Liver (tissue), 9 donors: ENCODE results near the gene PRR13. TPM values are rescaled to one million over a fixed set of nuclear protein-coding genes. Genes with fewer than 3 reads are reported as not detected.
"Not testable (repeated sequence)": the region's sequence is repeated elsewhere in the genome, so short reads cannot be mapped to it uniquely, and the experiment has no call there.

Experiments used
- DNase-seq: peaks from one replicate; pipeline ENCODE4 v3.0.0-alpha.2; 2017; ENCODE audit warnings: low spot score
- H3K27ac ChIP-seq, 2 donors: one replicate each; pipeline ENCODE4 v1.7.0; 2013; ENCODE audit warnings: inconsistent platforms in 2 of 2, low read length in 2 of 2, control low read depth in 1 of 2, low read depth in 1 of 2, mild to moderate bottlenecking in 1 of 2
- H3K27me3 ChIP-seq, 4 donors: one replicate each; pipeline versions ENCODE4 v1.6.1 to v1.7.0; 2013; ENCODE audit warnings: low read length in 3 of 4, inconsistent platforms in 1 of 4, mild to moderate bottlenecking in 1 of 4, moderate library complexity in 1 of 4; ENCODE audit not compliant: control insufficient read depth in 4 of 4, insufficient read depth in 4 of 4
- H3K36me3 ChIP-seq, 4 donors: one replicate each; pipeline versions ENCODE4 v1.6.1 to v1.7.0; 2013; ENCODE audit warnings: low read length in 3 of 4, mild to moderate bottlenecking in 3 of 4, low read depth in 1 of 4, moderate library complexity in 1 of 4; ENCODE audit not compliant: control insufficient read depth in 4 of 4, insufficient read depth in 3 of 4
- H3K4me1 ChIP-seq, 4 donors: one replicate each; pipeline versions ENCODE4 v1.6.1 to v1.7.0; 2013; ENCODE audit warnings: low read length in 3 of 4, mild to moderate bottlenecking in 3 of 4, moderate library complexity in 1 of 4; ENCODE audit not compliant: control insufficient read depth in 4 of 4, insufficient read depth in 4 of 4
- H3K4me3 ChIP-seq, 3 donors: one replicate each; pipeline versions ENCODE4 v1.6.1 to v1.7.0; 2013; ENCODE audit warnings: low read length in 3 of 3, control low read depth in 1 of 3, low read depth in 1 of 3, mild to moderate bottlenecking in 1 of 3
- H3K9ac ChIP-seq, 2 donors: one replicate each; pipeline ENCODE4 v1.7.0; 2013; ENCODE audit warnings: low read length in 2 of 2, mild to moderate bottlenecking in 2 of 2, moderate library complexity in 2 of 2, control low read depth in 1 of 2, low read depth in 1 of 2
- H3K9me3 ChIP-seq, 4 donors: one replicate each; pipeline versions ENCODE4 v1.6.1 to v1.7.0; 2013; ENCODE audit warnings: low read length in 3 of 4; ENCODE audit not compliant: control insufficient read depth in 4 of 4
- EGR1 ChIP-seq, 2 donors: IDR thresholded peaks; 2 replicates each; pipeline ENCODE4 v1.6.1; 2016 to 2018; ENCODE audit warnings: antibody characterized with exemption in 2 of 2, low read depth in 2 of 2
- FOXA1 ChIP-seq: IDR thresholded peaks from 2 replicates; pipeline ENCODE4 v1.6.1; 2016; ENCODE audit warnings: antibody characterized with exemption
- FOXA2 ChIP-seq: IDR thresholded peaks from 2 replicates; pipeline ENCODE4 v1.6.1; 2016; ENCODE audit warnings: antibody characterized with exemption
- GABPA ChIP-seq, 2 donors: IDR thresholded peaks in 1 of 2; conservative IDR thresholded peaks in 1 of 2; 2 replicates each; pipeline ENCODE4 v1.6.1; 2016; ENCODE audit warnings: antibody characterized with exemption in 2 of 2, mild to moderate bottlenecking in 1 of 2, moderate library complexity in 1 of 2
- HNF4A ChIP-seq, 2 donors: conservative IDR thresholded peaks; 2 replicates each; pipeline ENCODE4 v1.6.1; 2016; ENCODE audit warnings: antibody characterized with exemption in 2 of 2, mild to moderate bottlenecking in 2 of 2
- JUND ChIP-seq, 2 donors: IDR thresholded peaks; 2 replicates each; pipeline ENCODE4 v1.6.1; 2016; ENCODE audit warnings: antibody characterized with exemption in 2 of 2
- NR2F2 ChIP-seq: IDR thresholded peaks from 2 replicates; pipeline ENCODE4 v1.6.1; 2016; ENCODE audit warnings: antibody characterized with exemption
- RAD21 ChIP-seq, 2 donors: IDR thresholded peaks; 2 replicates each; pipeline ENCODE4 v1.6.1; 2016; ENCODE audit warnings: antibody characterized with exemption in 2 of 2, mild to moderate bottlenecking in 2 of 2
- RXRA ChIP-seq, 2 donors: IDR thresholded peaks; 2 replicates each; pipeline ENCODE4 v1.6.1; 2017 to 2018; ENCODE audit warnings: antibody characterized with exemption in 2 of 2, mild to moderate bottlenecking in 1 of 2
- SP1 ChIP-seq: IDR thresholded peaks from 2 replicates; pipeline ENCODE4 v1.6.1; 2018; ENCODE audit warnings: antibody characterized with exemption, mild to moderate bottlenecking
- TAF1 ChIP-seq: conservative IDR thresholded peaks from 2 replicates; pipeline ENCODE4 v1.6.1; 2016; ENCODE audit warnings: antibody characterized with exemption, mild to moderate bottlenecking
- YY1 ChIP-seq: IDR thresholded peaks from 2 replicates; pipeline ENCODE4 v1.6.1; 2016; ENCODE audit warnings: antibody characterized with exemption, mild to moderate bottlenecking
- WGBS: extraction: QIAGEN DNeasy Blood & Tissue Kit; methylation state at CpG from one replicate; pipeline ENCODE4 v1.1.7; 2013; 5-methylcytosine and 5-hydroxymethylcytosine counted together
- polyA plus RNA-seq, 2 donors: library from polyadenylated mRNA; stranded (reverse) in 1 of 2; unstranded in 1 of 2; fragments of 200-250 nt in 1 of 2; fragments of >200 nt in 1 of 2; fragmentation: Nextera tagmentation in 1 of 2; extraction: Ambion mirVana in 1 of 2; gene quantifications; one replicate each; pipeline versions ENCODE4 v1.2.1 to v1.2.3, GENCODE V29; 2013 to 2015
- total RNA-seq, 2 donors: library from RNA; depleted of rRNA; stranded (reverse); fragments of >200 nt; gene quantifications; one replicate each; pipeline ENCODE4 v1.2.3, GENCODE V29; 2014
- TF ChIP-seq, protein P1 (sequence below): IDR thresholded peaks from 2 replicates; pipeline ENCODE4 v1.6.1; 2016; ENCODE audit warnings: antibody characterized with exemption
- TF ChIP-seq, protein P2 (sequence below): fragments of 150-350 bp; IDR thresholded peaks from 2 replicates; pipeline ENCODE4 v1.5.1; 2017; ENCODE audit warnings: improper control_type of control experiment, low read depth, low read length; ENCODE audit not compliant: missing input control
- TF ChIP-seq, protein P3 (sequence below): IDR thresholded peaks from 2 replicates; pipeline ENCODE4 v1.6.1; 2016; ENCODE audit warnings: antibody characterized with exemption, mild to moderate bottlenecking
- TF ChIP-seq, protein P4 (sequence below): IDR thresholded peaks from 2 replicates; pipeline ENCODE4 v1.6.1; 2016; ENCODE audit warnings: antibody characterized with exemption
- donor health status: healthy.
- donor health status: healthy.
- donor health status: healthy.
- donor health status: healthy.
- donor health status: healthy.

Gene PRR13
- total and polyA plus RNA-seq, 4 donors: 18.2 to 107 (median 61.3) TPM

DNA sequence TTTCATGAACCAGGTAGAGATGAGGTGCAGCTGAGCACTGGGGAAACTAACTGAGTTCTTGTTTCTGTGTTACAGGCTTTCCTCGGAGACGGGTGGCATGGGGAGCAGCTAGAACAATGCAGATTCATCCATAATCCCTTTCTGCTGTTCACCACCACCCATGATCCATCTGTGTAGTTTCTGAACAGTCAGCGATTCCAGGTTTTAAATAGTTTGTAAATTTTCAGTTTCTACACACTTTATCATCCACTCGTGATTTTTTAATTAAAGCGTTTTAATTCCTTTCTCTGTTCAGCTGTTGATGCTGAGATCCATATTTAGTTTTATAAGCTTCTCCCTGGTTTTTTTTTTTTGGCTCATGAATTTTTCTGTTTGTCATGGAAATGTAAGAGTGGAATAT, 37.8 kb downstream of the PRR13 start:
- no peak for DNase-seq
- Histone ChIP-seq H3K27ac (no peak overlapping the region), H3K4me3 (no peak overlapping the region), H3K4me1 (peaks cover 0 to 2% (median 0%) of the 10 kb centered on the region in 4 donors), H3K36me3 (peaks cover 8 to 72% (median 64%) of the 10 kb centered on the region in 4 donors), H3K9ac (no peak overlapping the region), H3K27me3 (no peaks in the 10 kb centered on the region), H3K9me3 (no peaks in the 10 kb centered on the region)
- WGBS: 88% methylated on average over 5 of the region's 5 CpGs
- no peak for TF ChIP-seq SP1
- TF ChIP-seq JUND (IDR thresholded peaks at IDR 0.05): no peak
- TF ChIP-seq FOXA1: no peak
- TF ChIP-seq EGR1 (IDR thresholded peaks at IDR 0.05; ENCODE audit: low read depth in 2 of 2): no peak
- no peak for TF ChIP-seq RAD21 (IDR thresholded peaks at IDR 0.05)
- no peak for TF ChIP-seq RXRA (IDR thresholded peaks at IDR 0.05)

DNA sequence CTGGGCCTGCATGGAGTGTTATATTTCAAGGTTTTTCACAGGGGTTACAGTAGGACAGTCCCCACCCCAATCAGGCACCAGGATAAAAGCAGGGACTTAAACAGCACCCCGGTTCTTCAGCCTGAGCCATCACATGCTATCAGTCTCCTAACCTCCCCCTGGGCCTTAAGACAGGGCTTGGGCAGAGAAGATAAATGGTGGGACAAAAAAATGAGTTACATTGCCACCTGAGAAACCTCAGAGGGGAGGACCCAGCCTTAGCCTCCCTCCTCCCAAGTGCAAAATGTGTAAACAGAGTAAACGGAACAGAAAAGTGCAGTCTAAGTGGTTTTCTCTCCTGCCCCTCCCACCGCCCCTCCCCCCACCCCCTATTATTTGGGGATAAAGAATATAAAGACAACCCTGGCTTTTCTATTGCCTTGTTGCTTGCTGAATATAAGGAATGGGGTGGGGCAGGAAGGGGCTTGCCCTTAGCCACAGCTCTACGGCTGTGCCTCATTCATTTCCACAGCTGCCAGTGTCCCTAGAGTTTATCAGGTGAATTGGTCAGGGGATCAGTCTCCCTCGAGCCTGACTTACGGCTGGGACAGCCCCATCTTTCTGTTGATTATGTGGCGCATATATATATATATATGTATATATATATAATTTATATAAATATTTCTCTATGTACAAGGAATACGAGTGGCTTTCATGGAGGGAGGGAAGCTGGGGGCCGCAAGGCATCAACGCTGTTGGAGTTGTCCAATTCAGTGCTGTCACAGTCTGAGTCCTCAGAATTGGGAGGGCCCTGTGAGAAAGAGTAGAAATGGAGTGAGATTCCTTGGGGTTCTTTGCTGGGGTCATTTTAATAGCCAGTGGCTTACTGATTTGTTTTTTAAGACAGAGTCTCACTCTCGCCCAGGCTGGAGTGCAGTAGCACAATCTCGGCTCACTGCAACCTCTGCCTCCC, 39.2 kb downstream of the PRR13 start:
- H3K9ac ChIP-seq: no peak overlapping the region
- H3K36me3 ChIP-seq: peaks cover 4 to 66% (median 54%) of the 10 kb centered on the region in 4 donors
- DNase-seq: no peak
- H3K4me1 ChIP-seq: no peaks in the 10 kb centered on the region
- no peaks in the 10 kb centered on the region for H3K9me3 ChIP-seq
- H3K27me3 ChIP-seq: no peaks in the 10 kb centered on the region
- WGBS: 80% methylated on average over 12 of the region's 12 CpGs
- no peak overlapping the region for H3K4me3 ChIP-seq
- H3K27ac ChIP-seq: no peak overlapping the region
- no peak for TF ChIP-seq HNF4A (conservative IDR thresholded peaks at IDR 0.05)
- TF ChIP-seq NR2F2: no peak
- no peak for TF ChIP-seq FOXA2
- TF ChIP-seq, protein P1, sequence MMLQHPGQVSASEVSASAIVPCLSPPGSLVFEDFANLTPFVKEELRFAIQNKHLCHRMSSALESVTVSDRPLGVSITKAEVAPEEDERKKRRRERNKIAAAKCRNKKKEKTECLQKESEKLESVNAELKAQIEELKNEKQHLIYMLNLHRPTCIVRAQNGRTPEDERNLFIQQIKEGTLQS: no peak
- TF ChIP-seq, protein P2, sequence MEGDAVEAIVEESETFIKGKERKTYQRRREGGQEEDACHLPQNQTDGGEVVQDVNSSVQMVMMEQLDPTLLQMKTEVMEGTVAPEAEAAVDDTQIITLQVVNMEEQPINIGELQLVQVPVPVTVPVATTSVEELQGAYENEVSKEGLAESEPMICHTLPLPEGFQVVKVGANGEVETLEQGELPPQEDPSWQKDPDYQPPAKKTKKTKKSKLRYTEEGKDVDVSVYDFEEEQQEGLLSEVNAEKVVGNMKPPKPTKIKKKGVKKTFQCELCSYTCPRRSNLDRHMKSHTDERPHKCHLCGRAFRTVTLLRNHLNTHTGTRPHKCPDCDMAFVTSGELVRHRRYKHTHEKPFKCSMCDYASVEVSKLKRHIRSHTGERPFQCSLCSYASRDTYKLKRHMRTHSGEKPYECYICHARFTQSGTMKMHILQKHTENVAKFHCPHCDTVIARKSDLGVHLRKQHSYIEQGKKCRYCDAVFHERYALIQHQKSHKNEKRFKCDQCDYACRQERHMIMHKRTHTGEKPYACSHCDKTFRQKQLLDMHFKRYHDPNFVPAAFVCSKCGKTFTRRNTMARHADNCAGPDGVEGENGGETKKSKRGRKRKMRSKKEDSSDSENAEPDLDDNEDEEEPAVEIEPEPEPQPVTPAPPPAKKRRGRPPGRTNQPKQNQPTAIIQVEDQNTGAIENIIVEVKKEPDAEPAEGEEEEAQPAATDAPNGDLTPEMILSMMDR: no peak
- TF ChIP-seq, protein P3, sequence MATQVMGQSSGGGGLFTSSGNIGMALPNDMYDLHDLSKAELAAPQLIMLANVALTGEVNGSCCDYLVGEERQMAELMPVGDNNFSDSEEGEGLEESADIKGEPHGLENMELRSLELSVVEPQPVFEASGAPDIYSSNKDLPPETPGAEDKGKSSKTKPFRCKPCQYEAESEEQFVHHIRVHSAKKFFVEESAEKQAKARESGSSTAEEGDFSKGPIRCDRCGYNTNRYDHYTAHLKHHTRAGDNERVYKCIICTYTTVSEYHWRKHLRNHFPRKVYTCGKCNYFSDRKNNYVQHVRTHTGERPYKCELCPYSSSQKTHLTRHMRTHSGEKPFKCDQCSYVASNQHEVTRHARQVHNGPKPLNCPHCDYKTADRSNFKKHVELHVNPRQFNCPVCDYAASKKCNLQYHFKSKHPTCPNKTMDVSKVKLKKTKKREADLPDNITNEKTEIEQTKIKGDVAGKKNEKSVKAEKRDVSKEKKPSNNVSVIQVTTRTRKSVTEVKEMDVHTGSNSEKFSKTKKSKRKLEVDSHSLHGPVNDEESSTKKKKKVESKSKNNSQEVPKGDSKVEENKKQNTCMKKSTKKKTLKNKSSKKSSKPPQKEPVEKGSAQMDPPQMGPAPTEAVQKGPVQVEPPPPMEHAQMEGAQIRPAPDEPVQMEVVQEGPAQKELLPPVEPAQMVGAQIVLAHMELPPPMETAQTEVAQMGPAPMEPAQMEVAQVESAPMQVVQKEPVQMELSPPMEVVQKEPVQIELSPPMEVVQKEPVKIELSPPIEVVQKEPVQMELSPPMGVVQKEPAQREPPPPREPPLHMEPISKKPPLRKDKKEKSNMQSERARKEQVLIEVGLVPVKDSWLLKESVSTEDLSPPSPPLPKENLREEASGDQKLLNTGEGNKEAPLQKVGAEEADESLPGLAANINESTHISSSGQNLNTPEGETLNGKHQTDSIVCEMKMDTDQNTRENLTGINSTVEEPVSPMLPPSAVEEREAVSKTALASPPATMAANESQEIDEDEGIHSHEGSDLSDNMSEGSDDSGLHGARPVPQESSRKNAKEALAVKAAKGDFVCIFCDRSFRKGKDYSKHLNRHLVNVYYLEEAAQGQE: no peak
- TF ChIP-seq TAF1: no peak
- TF ChIP-seq GABPA (IDR thresholded peaks at IDR 0.05 in 1 of 2, conservative IDR thresholded peaks at IDR 0.05 in 1 of 2): no peak
- no peak for TF ChIP-seq YY1
- TF ChIP-seq, protein P4, sequence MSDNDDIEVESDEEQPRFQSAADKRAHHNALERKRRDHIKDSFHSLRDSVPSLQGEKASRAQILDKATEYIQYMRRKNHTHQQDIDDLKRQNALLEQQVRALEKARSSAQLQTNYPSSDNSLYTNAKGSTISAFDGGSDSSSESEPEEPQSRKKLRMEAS: no peak
- TF ChIP-seq SP1: no peak
- TF ChIP-seq JUND (IDR thresholded peaks at IDR 0.05): no peak
- TF ChIP-seq FOXA1: no peak

DNA sequence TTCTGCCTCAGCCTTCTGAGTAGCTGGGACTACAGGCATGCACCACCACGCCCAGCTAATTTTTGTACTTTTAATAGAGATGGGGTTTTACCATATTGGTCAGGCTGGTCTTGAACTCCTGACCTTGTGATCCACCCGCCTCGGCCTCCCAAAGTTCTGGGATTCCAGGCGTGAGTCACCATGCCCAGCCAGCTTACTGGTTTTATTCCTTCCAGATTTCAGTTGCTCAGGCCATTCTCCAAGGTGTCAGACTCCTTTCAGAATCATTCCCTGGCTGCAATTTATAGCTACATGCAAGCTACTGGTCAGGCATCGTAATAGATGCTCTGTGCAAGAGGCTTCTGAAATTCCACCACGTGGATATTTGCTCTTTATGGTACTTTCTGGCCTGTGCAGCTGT, 39.9 kb downstream of the PRR13 start:
- H3K9me3 ChIP-seq, H3K4me1 ChIP-seq, H3K9ac ChIP-seq, H3K4me3 ChIP-seq, H3K27me3 ChIP-seq, DNase-seq, H3K27ac ChIP-seq: not testable (repeated sequence)
- WGBS: 83% methylated on average over 6 of the region's 6 CpGs
- H3K36me3 ChIP-seq: peaks cover 4 to 62% (median 48%) of the 10 kb centered on the region in 4 donors
